ENCODE results near the gene ORC6.

ORC6 gene

GRCh38 chr16:46733319-46733830, 43.9 kb downstream of the ORC6 start:
- DNase-seq = no peak

- DNase-seq = no peak
Observed at GRCh38 chr16:46736695-46737094, 47.2 kb downstream of the ORC6 start.

GRCh38 chr16:46737621-46738214, 48.3 kb downstream of the ORC6 start:
- DNase-seq = no peak

- DNase-seq = no peak
Observed at GRCh38 chr16:46739934-46740333, 50.5 kb downstream of the ORC6 start.

- DNase-seq = no peak
Observed at GRCh38 chr16:46743232-46743719, 53.8 kb downstream of the ORC6 start.

GRCh38 chr16:46745617-46746016, 56.2 kb downstream of the ORC6 start:
- no peak for DNase-seq

GRCh38 chr16:46746821-46747776, 57.6 kb downstream of the ORC6 start:
- DNase-seq = no peak
